SH-SY5Y (cell line): ENCODE measurements around the gene DGAT2.

Source experiments
- GATA2 ChIP-seq: IDR thresholded peaks from 2 replicates; pipeline ENCODE4 v1.6.1; 2011; ENCODE audit warnings: mild to moderate bottlenecking, low read depth, low read length
- GATA3 ChIP-seq: IDR thresholded peaks from 2 replicates; pipeline ENCODE4 v1.6.1; 2011; ENCODE audit warnings: low read depth, mild to moderate bottlenecking, low read length, moderate library complexity

GRCh38 chr11:75813124-75813523 is 44.5 kb downstream of the DGAT2 start:
- TF ChIP-seq GATA2 (no peak), GATA3 (no peak)
